HEK293 (cell line): ENCODE measurements around the gene CRABP2.

Experiments used
- ATF2 ChIP-seq: fragments of 450-650 bp; formaldehyde crosslinking; IDR thresholded peaks from 2 replicates; pipeline ENCODE4 v1.5.1; 2016; ENCODE audit warnings: missing biosample characterization, missing genetic modification characterization, low read depth
- CTCF ChIP-seq: fragments of 450-650 bp; formaldehyde crosslinking; IDR thresholded peaks from 2 replicates; pipeline ENCODE4 v1.5.1; 2016; ENCODE audit warnings: missing biosample characterization, missing genetic modification characterization
- REST ChIP-seq: fragments of 450-650 bp; formaldehyde crosslinking; IDR thresholded peaks from 2 replicates; pipeline ENCODE4 v1.5.1; 2016; ENCODE audit warnings: missing biosample characterization, missing genetic modification characterization
- SETDB1 ChIP-seq: IDR thresholded peaks from one replicate; pipeline ENCODE4 v1.6.1; 2017; ENCODE audit warnings: mild to moderate bottlenecking, low read length, moderate library complexity, mixed read lengths; ENCODE audit not compliant: insufficient read length
- SP2 ChIP-seq: fragments of 450-650 bp; formaldehyde crosslinking; IDR thresholded peaks from 2 replicates; pipeline ENCODE4 v1.5.1; 2016; ENCODE audit warnings: missing biosample characterization, missing genetic modification characterization
- YY1 ChIP-seq: fragments of 450-650 bp; formaldehyde crosslinking; IDR thresholded peaks from 2 replicates; pipeline ENCODE4 v1.5.1; 2018; ENCODE audit warnings: missing biosample characterization, missing genetic modification characterization
- ZBTB20 ChIP-seq: fragments of 450-650 bp; formaldehyde crosslinking; IDR thresholded peaks from 2 replicates; pipeline ENCODE4 v1.5.1; 2016; ENCODE audit warnings: missing biosample characterization, missing genetic modification characterization
- ZEB2 ChIP-seq: fragments of 450-650 bp; formaldehyde crosslinking; IDR thresholded peaks from 2 replicates; pipeline ENCODE4 v1.5.1; 2016; ENCODE audit warnings: missing biosample characterization, missing genetic modification characterization
- ZFP41 ChIP-seq: fragments of 450-650 bp; formaldehyde crosslinking; IDR thresholded peaks from 2 replicates; pipeline ENCODE4 v1.5.1; 2016; ENCODE audit warnings: missing biosample characterization, missing genetic modification characterization, borderline replicate concordance
- ZNF596 ChIP-seq: fragments of 450-650 bp; IDR thresholded peaks from 2 replicates; pipeline ENCODE4 v1.5.0; 2018; ENCODE audit warnings: missing biosample characterization, mild to moderate bottlenecking, missing genetic modification characterization, moderate library complexity
- ZNF768 ChIP-seq: fragments of 450-650 bp; formaldehyde crosslinking; IDR thresholded peaks from 2 replicates; pipeline ENCODE4 v1.5.1; 2018; ENCODE audit warnings: missing biosample characterization, mild to moderate bottlenecking, missing genetic modification characterization

- TF ChIP-seq CTCF (tag by site-specific recombination) (no peak), ZEB2 (tag by site-specific recombination) (no peak), SETDB1 (no peak), ZBTB20 (tag by site-specific recombination) (no peak), SP2 (tag by site-specific recombination) (no peak), YY1 (tag by site-specific recombination) (no peak), ZNF768 (tag by site-specific recombination) (no peak), ZFP41 (no peak), ATF2 (tag by site-specific recombination) (no peak), REST (tag by site-specific recombination) (no peak), ZNF596 (tag by site-specific recombination) (no peak)
Observed at GRCh38 chr1:156659661-156659987, 45.8 kb downstream of the CRABP2 start.
